ENCODE measurements around the gene PTGES2.

PTGES2 gene

DNA sequence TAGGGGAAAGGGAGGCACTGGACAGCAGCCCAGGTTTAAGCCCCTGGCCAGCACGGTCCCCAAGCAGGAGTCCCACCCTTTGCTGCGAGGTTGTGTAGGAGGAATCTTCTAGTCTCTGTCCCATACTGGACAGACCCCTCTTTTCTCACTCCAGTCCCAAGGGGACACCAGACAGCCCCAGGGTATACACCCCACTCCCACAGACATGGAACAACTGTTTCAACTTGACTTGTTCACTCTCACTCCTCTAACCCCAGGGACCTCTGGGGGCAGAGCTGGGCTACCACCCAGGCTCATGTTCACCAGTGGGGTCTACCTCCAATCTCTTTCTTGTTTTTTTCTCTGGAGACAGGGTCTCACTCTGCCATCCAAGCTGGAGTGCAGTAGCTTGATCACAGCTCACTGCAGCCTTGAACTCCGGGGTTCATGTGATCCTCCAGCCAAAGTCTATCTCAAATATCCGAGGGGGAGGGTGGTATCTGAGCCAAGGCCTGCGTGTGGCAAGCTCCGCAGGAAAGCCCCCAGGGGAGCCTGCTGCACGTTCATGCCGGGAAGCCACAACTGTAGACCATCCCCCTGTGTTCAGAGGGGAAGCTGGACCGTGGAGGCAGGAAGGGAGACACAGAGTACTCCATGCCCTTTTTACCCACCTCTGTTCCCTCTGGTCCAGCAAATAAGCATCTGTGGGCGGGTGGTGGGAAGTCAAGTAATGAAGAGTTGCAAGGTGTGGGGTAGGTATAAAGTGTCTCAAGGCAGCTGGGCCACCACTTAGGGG, 1.8 kb downstream of the PTGES2 start:
- H3K4me3 ChIP-seq (ENCODE audit: low read depth, low read length), result peak overlapping the region; percentile 84
- TF ChIP-seq, protein P1, sequence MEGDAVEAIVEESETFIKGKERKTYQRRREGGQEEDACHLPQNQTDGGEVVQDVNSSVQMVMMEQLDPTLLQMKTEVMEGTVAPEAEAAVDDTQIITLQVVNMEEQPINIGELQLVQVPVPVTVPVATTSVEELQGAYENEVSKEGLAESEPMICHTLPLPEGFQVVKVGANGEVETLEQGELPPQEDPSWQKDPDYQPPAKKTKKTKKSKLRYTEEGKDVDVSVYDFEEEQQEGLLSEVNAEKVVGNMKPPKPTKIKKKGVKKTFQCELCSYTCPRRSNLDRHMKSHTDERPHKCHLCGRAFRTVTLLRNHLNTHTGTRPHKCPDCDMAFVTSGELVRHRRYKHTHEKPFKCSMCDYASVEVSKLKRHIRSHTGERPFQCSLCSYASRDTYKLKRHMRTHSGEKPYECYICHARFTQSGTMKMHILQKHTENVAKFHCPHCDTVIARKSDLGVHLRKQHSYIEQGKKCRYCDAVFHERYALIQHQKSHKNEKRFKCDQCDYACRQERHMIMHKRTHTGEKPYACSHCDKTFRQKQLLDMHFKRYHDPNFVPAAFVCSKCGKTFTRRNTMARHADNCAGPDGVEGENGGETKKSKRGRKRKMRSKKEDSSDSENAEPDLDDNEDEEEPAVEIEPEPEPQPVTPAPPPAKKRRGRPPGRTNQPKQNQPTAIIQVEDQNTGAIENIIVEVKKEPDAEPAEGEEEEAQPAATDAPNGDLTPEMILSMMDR (IDR thresholded peaks at IDR 0.05; ENCODE audit: borderline replicate concordance, insufficient read depth, low read depth, low read length), result no peak

DNA sequence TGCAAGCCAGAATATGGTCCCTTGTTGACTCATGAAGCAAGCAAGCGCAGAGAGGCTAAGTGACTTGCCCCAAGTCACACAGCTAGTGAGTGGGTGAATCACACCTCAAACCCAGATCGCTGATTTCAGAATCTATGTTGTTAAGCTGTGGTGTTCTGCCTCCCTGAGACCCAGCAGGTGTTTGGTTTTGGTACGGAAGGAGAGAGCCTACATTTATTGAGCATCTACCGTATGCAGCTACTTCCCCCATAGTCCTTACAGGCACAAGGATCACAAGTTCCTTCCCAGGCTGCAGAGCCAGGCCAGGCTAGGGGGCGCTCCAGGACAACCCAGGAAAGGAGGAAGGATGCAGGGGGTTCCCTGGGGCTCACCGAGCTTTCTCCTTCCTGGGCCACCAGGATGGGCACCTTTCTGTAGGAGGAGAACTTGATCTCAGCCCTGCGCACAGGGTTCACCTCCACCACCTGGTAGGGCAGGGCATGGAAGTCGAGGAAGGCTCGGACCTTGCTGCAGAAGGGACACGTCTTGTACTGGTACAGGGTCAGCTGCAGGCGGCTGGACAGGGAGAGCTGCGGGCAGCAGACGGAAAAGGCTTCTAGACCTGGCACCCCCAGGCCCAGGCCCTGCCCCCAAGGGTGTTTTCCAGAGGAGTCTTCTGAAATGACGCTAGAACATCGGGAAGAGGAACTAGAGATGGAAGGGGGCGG, 2.5 kb downstream of the PTGES2 start:
- TF ChIP-seq, protein P1 (IDR thresholded peaks at IDR 0.05; ENCODE audit: borderline replicate concordance, insufficient read depth, low read depth, low read length), result peak; percentile 80
- peak overlapping the region; percentile 84 for H3K4me3 ChIP-seq (ENCODE audit: low read depth, low read length)

DNA sequence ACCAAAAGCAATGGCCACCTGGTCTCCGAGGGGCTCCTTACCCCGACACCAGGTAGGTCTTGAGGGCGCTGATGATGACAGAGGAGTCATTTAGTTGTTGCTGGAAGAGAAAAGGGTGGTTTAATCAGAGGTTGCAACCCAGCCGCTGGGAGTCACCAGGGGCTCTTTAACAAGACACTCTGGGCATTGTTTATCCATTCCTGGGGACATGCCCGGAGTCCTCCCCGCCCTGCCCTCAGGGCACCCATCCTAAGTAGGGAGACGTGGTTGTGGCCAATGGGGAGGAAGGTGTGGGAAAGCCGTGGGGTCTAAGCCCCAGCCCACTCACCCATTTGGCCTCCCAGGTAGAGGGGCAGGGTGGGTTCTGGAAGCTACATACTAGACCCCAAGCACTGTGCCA, 3.1 kb downstream of the PTGES2 start:
- TF ChIP-seq, protein P1 (IDR thresholded peaks at IDR 0.05; ENCODE audit: borderline replicate concordance, insufficient read depth, low read depth, low read length), result no peak
- no peak overlapping the region for H3K4me3 ChIP-seq (ENCODE audit: low read depth, low read length)

DNA sequence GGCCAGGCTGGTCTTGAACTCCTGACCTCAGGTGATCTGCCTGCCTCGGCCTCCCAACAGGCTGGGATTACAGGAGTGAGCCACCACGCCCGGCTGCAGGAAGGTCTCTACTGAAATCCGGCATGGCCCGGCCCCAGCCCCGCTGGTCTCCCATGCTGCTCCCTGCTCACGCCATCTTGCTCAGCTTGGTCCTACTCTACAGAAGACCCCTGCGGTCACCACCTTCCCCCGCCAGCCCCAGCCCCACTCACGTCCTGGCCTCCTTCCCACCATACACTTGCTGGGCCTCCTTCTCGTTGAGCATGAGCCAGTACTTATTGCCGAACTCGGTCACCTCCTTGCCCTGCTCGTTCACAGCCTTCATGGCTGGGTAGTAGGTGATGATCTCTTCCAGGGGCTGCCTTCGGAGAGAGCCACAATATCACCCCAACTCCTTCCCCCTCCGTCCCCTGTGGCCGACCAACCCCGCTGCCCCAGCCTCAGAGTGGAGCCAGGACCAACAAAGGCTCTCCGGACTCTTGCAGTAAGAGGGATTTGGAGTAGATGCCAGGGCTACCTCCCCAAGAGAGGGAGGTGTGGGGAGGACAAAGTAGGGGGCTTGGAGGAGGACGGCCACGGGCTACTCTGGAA, 4.0 kb downstream of the PTGES2 start:
- no peak overlapping the region for H3K4me3 ChIP-seq (ENCODE audit: low read depth, low read length)
- TF ChIP-seq, protein P1 (IDR thresholded peaks at IDR 0.05; ENCODE audit: borderline replicate concordance, insufficient read depth, low read depth, low read length), result no peak

DNA sequence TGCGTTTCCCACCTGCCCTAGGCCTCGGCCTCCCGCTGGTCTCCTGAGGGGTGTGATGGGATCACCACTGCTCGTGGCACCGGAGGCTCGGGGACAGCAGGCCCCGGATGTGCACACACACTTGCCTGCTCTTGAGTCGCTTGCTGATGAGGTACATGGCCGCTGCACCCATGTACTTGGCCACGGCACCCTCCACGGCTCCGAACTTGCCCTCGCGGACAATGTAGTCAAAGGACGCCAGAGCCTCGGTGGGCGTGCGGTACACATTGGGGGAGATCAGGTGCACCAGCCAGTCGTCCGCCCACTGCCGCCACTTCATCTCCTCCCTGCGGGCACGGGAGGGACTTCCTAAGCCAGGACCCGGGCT, 4.7 kb downstream of the PTGES2 start:
- TF ChIP-seq, protein P1 (IDR thresholded peaks at IDR 0.05; ENCODE audit: borderline replicate concordance, insufficient read depth, low read depth, low read length), result no peak
- H3K4me3 ChIP-seq (ENCODE audit: low read depth, low read length), result no peak overlapping the region

DNA sequence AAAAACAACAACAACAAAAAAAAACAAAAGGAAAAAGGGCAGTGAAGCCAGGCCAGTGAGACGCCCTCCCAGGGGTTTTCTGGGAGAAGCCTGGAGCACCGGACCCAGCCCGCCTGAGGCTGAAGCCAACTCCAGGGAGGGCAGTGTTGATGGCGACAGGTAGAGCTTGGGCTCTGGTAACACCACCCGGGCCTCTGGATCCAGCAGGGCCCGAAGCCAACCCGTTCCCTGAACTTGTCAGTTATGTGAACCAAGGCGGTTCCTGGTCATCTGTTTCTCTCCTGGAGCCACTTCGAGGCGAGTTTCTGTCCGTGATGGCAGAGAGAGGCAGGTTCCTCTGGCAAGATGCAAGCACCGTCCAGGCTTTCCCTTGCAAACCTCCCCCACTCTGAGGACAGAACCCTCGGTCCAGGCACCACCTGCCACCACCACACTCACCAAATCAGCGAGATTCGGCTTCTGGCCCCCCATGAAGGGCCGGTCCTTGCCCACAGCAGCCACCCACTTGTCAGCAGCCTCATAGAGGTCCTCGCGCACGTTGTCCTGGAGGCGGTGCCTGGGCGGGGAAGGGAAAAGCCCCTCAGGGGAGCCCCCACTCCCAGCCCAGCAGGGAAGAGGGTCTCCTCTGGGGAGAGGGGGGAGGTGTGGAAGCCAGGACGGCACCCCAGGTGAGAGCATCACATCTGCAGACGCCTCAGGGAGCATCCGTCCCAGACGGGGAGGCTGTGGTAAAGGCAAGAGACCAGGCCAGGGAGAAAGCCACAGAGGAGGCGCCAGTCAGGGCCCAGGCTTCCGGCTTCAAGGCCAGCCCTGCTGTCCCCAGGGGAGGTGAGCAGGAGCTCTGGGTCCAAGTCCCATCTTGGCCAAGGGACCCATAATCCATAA, 5.4 kb downstream of the PTGES2 start:
- TF ChIP-seq, protein P1 (IDR thresholded peaks at IDR 0.05; ENCODE audit: borderline replicate concordance, insufficient read depth, low read depth, low read length), result no peak

More for the DNA sequence above, 5.4 kb downstream of the PTGES2 start:
- H3K4me3 ChIP-seq (ENCODE audit: low read depth, low read length), result no peak overlapping the region

Data from GM12875 (cell line).